Measurements from ENCODE around the gene KRT16.

- no peak for TF ChIP-seq EZH2 (IDR thresholded peaks at IDR 0.05; ENCODE audit: insufficient read depth, poor library complexity, severe bottlenecking)
- TF ChIP-seq EZH2phosphoT487 (IDR thresholded peaks at IDR 0.05; ENCODE audit: insufficient read depth, low read depth): no peak
Observed at GRCh38 chr17:41647940-41648410, 35.4 kb upstream of the KRT16 start.

Data from GM23248 (cell line).